ENCODE results near the gene USP6NL.

USP6NL gene

DNA sequence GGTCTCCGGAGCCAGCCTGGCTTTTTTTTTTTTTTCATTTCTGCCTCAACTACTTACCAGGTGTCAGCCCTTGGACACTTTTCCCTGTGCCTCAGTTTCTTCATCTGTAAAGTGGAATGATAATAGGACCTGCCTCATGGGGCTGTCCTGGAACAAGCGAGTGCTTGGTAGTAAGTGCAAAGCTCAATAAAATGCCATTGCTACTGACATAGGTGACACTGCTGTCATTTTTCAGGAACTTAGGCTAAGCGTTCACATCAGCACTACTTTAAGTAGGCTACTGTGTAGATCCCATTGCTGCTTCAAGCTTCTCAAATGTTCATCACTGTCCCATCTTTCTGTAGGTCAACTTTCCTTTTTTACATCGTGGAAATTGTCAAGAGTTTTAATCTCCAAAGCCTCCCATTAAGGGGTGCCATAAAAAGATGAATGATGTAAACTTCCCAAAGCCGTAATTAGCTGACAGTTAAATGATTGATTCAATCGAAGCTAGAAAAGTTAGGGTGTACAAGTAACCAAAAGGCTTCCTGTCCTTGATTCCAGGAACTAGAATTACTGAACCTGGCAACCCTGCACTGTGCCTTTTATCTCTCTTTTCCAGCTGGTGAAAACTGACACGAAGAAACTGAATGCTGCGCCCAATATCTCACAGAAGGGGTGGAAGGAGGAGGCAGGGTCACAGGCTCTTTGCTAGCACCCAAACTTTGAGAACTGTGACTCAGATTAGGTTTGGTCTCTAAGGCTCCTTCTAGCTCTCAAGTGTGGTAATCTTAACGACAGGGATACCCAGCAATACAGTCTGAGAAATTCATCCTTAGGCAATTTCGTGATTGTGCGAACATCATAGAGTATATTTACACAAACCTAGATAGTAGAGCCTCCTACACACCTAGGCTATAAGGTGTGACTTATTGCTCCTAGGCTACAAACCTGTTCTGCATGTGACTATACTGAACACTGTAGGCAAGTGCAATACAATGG, 861 bp upstream of the USP6NL start:
- Histone ChIP-seq H3K79me1 (ENCODE audit: low read length) (peaks cover 2% of the 10 kb centered on the region), H4K8ac (ENCODE audit: low read depth, low read length) (no peak overlapping the region), H3K18ac (ENCODE audit: low read length) (peak overlapping the region; percentile 8), H3K4me3 (ENCODE audit: low read length) (peak overlapping the region; percentile 53), H2AK5ac (ENCODE audit: low read length) (no peak overlapping the region), H3K4ac (ENCODE audit: low read depth, low read length) (peak overlapping the region; percentile 21), H2BK15ac (replicated peaks; ENCODE audit: low read depth) (peak overlapping the region; percentile 4), H4K5ac (ENCODE audit: low read length) (no peak overlapping the region), H3K4me1 (ENCODE audit: control insufficient read depth, low read depth, low read length) (peaks cover 4% of the 10 kb centered on the region), H3K36me3 (ENCODE audit: control insufficient read depth, insufficient read depth, low read length) (no peaks in the 10 kb centered on the region), H3K56ac (ENCODE audit: low read length) (peak overlapping the region; percentile 82), H3K27ac (ENCODE audit: low read depth, low read length) (no peak overlapping the region), H3K9ac (ENCODE audit: low read length) (peak overlapping the region; percentile 64), H2BK5ac (ENCODE audit: low read length) (no peak overlapping the region), H3K23ac (ENCODE audit: low read length) (no peak overlapping the region), H3K79me2 (ENCODE audit: control insufficient read depth, insufficient read depth, low read length) (peaks cover 18% of the 10 kb centered on the region), H2BK120ac (ENCODE audit: low read depth, low read length) (no peak overlapping the region), H3K27me3 (ENCODE audit: insufficient read depth, low read length, poor library complexity) (no peaks in the 10 kb centered on the region), H3K4me2 (ENCODE audit: low read length) (peak overlapping the region; percentile 51)
- no peak for DNase-seq
- no CpG with 5 or more reads among the region's 11 CpGs for WGBS (ENCODE audit: extremely low coverage, insufficient coverage, low lambda C conversion rate)

GRCh38 chr10:11610826-11611247, 613 bp downstream of the USP6NL start:
- Histone ChIP-seq H3K4me2 (ENCODE audit: low read length) (peak overlapping the region; percentile 70), H3K79me1 (ENCODE audit: low read length) (peaks cover 2% of the 10 kb centered on the region), H3K23ac (ENCODE audit: low read length) (no peak overlapping the region), H3K9ac (ENCODE audit: low read length) (peak overlapping the region; percentile 81), H2BK120ac (ENCODE audit: low read depth, low read length) (peak overlapping the region; percentile 8), H3K4me1 (ENCODE audit: control insufficient read depth, low read depth, low read length) (peaks cover 4% of the 10 kb centered on the region), H3K36me3 (ENCODE audit: control insufficient read depth, insufficient read depth, low read length) (no peaks in the 10 kb centered on the region), H2AK5ac (ENCODE audit: low read length) (no peak overlapping the region), H3K56ac (ENCODE audit: low read length) (peak overlapping the region; percentile 91), H4K8ac (ENCODE audit: low read depth, low read length) (no peak overlapping the region), H3K18ac (ENCODE audit: low read length) (peak overlapping the region; percentile 100), H3K79me2 (ENCODE audit: control insufficient read depth, insufficient read depth, low read length) (peaks cover 23% of the 10 kb centered on the region), H3K27me3 (ENCODE audit: insufficient read depth, low read length, poor library complexity) (no peaks in the 10 kb centered on the region), H3K4ac (ENCODE audit: low read depth, low read length) (peak overlapping the region; percentile 49), H2BK15ac (replicated peaks; ENCODE audit: low read depth) (peak overlapping the region; percentile 4), H2BK5ac (ENCODE audit: low read length) (no peak overlapping the region), H3K27ac (ENCODE audit: low read depth, low read length) (peak overlapping the region; percentile 93), H3K4me3 (ENCODE audit: low read length) (peak overlapping the region; percentile 83), H4K5ac (ENCODE audit: low read length) (no peak overlapping the region)
- peak; percentile 62 for DNase-seq
- no CpG with 5 or more reads among the region's 43 CpGs for WGBS (ENCODE audit: extremely low coverage, insufficient coverage, low lambda C conversion rate)

DNA sequence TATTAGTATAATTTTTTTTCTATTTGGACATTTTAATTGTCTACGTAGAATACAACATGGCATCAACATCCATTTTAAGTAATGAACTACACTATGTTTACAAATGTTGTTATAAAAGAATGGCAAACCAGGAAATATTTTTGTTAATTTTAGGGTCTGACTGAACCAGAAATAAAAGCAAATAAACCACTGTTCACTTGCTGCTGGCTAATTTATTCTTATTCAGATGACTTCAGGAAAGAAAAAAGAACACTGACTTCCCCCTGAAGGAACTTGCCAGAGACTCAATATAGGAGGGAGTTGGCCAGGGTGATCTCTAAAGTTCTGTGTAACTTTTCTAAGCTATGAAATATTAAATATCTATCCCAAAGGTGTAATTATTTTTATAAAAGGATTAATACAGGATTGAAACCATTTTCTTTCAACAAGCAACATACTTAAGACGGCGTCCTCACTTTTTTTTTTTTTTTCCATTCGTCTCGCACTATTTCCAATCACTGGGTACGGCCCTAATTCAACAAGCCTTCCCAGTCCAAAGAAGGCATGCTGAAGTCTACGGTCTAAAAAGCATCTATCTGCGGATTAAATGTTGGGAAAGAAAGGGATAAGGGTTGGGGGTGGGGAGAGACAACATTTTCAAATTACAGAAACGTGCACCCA, 1.2 kb downstream of the USP6NL start:
- no peak for DNase-seq
- WGBS (ENCODE audit: extremely low coverage, insufficient coverage, low lambda C conversion rate), result no CpG with 5 or more reads among the region's 9 CpGs

DNA sequence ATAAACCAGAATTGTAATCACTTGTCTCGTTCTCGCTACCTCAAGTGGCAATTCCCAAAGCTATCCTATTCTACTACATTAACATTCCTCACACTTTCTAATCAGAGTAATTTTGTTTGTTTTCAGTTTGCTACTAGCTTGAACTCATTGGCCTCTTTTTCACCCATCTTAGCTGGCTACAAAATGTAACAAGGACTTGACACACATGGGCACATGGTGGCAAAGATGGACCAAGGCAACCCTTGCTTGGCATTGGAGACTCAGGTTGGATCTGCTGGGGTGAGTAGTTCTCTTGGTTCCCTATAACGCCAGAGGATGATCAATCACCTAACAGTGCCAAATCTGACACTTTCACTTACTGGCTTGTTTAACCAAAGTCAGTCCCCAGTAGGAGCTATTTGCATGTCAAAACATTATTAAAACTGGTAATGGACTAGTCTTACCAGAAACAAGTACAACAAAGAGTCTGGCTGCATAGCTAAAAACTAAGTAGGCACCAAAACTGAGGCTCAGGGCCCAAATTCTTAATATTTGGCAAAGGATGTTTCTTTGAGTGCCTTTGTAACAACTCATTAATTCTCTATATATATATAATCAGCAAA, 1.9 kb downstream of the USP6NL start:
- H2BK5ac ChIP-seq (ENCODE audit: low read length), result no peak overlapping the region
- H3K4ac ChIP-seq (ENCODE audit: low read depth, low read length), result peak overlapping the region; percentile 7
- peaks cover 2% of the 10 kb centered on the region for H3K79me1 ChIP-seq (ENCODE audit: low read length)
- WGBS (ENCODE audit: extremely low coverage, insufficient coverage, low lambda C conversion rate), result 100% methylated on average over 2 of the region's 3 CpGs
- H3K18ac ChIP-seq (ENCODE audit: low read length), result no peak overlapping the region
- H3K27ac ChIP-seq (ENCODE audit: low read depth, low read length), result no peak overlapping the region
- no peak overlapping the region for H3K23ac ChIP-seq (ENCODE audit: low read length)
- no peak overlapping the region for H2AK5ac ChIP-seq (ENCODE audit: low read length)
- no peak overlapping the region for H3K56ac ChIP-seq (ENCODE audit: low read length)
- no peak overlapping the region for H3K4me3 ChIP-seq (ENCODE audit: low read length)
- H3K27me3 ChIP-seq (ENCODE audit: insufficient read depth, low read length, poor library complexity), result no peaks in the 10 kb centered on the region
- peak; percentile 40 for DNase-seq
- H4K8ac ChIP-seq (ENCODE audit: low read depth, low read length), result no peak overlapping the region
- H3K4me2 ChIP-seq (ENCODE audit: low read length), result no peak overlapping the region
- no peak overlapping the region for H2BK15ac ChIP-seq (replicated peaks; ENCODE audit: low read depth)
- H4K5ac ChIP-seq (ENCODE audit: low read length), result no peak overlapping the region
- H2BK120ac ChIP-seq (ENCODE audit: low read depth, low read length), result no peak overlapping the region
- peaks cover 27% of the 10 kb centered on the region for H3K79me2 ChIP-seq (ENCODE audit: control insufficient read depth, insufficient read depth, low read length)
- H3K36me3 ChIP-seq (ENCODE audit: control insufficient read depth, insufficient read depth, low read length), result no peaks in the 10 kb centered on the region
- H3K9ac ChIP-seq (ENCODE audit: low read length), result no peak overlapping the region
- peaks cover 4% of the 10 kb centered on the region for H3K4me1 ChIP-seq (ENCODE audit: control insufficient read depth, low read depth, low read length)

More for the DNA sequence above, 1.2 kb downstream of the USP6NL start:
- H3K4me1 ChIP-seq (ENCODE audit: control insufficient read depth, low read depth, low read length), result peaks cover 4% of the 10 kb centered on the region
- no peak overlapping the region for H4K5ac ChIP-seq (ENCODE audit: low read length)
- peak overlapping the region; percentile 91 for H3K56ac ChIP-seq (ENCODE audit: low read length)
- peak overlapping the region; percentile 100 for H3K18ac ChIP-seq (ENCODE audit: low read length)
- peak overlapping the region; percentile 93 for H3K27ac ChIP-seq (ENCODE audit: low read depth, low read length)
- no peaks in the 10 kb centered on the region for H3K27me3 ChIP-seq (ENCODE audit: insufficient read depth, low read length, poor library complexity)
- peaks cover 2% of the 10 kb centered on the region for H3K79me1 ChIP-seq (ENCODE audit: low read length)
- H4K8ac ChIP-seq (ENCODE audit: low read depth, low read length), result no peak overlapping the region
- no peak overlapping the region for H3K4ac ChIP-seq (ENCODE audit: low read depth, low read length)
- H3K9ac ChIP-seq (ENCODE audit: low read length), result peak overlapping the region; percentile 81
- peak overlapping the region; percentile 83 for H3K4me3 ChIP-seq (ENCODE audit: low read length)
- H3K23ac ChIP-seq (ENCODE audit: low read length), result no peak overlapping the region
- no peak overlapping the region for H2AK5ac ChIP-seq (ENCODE audit: low read length)
- peaks cover 25% of the 10 kb centered on the region for H3K79me2 ChIP-seq (ENCODE audit: control insufficient read depth, insufficient read depth, low read length)
- no peak overlapping the region for H2BK120ac ChIP-seq (ENCODE audit: low read depth, low read length)
- peak overlapping the region; percentile 70 for H3K4me2 ChIP-seq (ENCODE audit: low read length)
- H2BK15ac ChIP-seq (replicated peaks; ENCODE audit: low read depth), result no peak overlapping the region
- H3K36me3 ChIP-seq (ENCODE audit: control insufficient read depth, insufficient read depth, low read length), result no peaks in the 10 kb centered on the region
- H2BK5ac ChIP-seq (ENCODE audit: low read length), result no peak overlapping the region

DNA sequence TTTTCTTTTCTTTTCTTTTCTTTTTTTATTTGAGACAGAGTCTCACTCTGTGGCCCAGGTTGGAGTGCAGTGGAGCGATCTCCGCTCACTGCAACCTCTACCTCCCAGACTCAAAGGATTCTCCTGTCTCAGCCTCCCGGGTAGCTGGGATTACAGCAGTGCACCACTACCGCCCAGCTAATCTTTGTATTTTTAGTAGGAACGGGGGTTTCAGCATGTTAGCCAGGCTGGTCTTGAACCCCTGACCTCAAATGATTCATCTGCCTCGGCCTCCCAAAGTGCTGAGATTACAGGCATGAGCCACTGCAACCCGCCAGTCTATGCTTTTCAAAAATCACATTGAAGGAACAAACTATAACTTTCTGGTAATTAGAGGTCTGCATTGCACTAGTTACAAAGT, 2.4 kb downstream of the USP6NL start:
- DNase-seq, result no peak
- Histone ChIP-seq H4K5ac (ENCODE audit: low read length) (no peak overlapping the region), H3K4ac (ENCODE audit: low read depth, low read length) (no peak overlapping the region), H2AK5ac (ENCODE audit: low read length) (no peak overlapping the region), H3K27me3 (ENCODE audit: insufficient read depth, low read length, poor library complexity) (no peaks in the 10 kb centered on the region), H3K9ac (ENCODE audit: low read length) (no peak overlapping the region), H3K23ac (ENCODE audit: low read length) (no peak overlapping the region), H3K79me1 (ENCODE audit: low read length) (peaks cover 2% of the 10 kb centered on the region), H3K79me2 (ENCODE audit: control insufficient read depth, insufficient read depth, low read length) (peaks cover 27% of the 10 kb centered on the region), H3K36me3 (ENCODE audit: control insufficient read depth, insufficient read depth, low read length) (no peaks in the 10 kb centered on the region), H3K56ac (ENCODE audit: low read length) (no peak overlapping the region), H3K18ac (ENCODE audit: low read length) (no peak overlapping the region), H3K4me3 (ENCODE audit: low read length) (no peak overlapping the region), H2BK15ac (replicated peaks; ENCODE audit: low read depth) (no peak overlapping the region), H3K4me1 (ENCODE audit: control insufficient read depth, low read depth, low read length) (peaks cover 4% of the 10 kb centered on the region), H2BK5ac (ENCODE audit: low read length) (no peak overlapping the region), H4K8ac (ENCODE audit: low read depth, low read length) (no peak overlapping the region), H2BK120ac (ENCODE audit: low read depth, low read length) (no peak overlapping the region), H3K4me2 (ENCODE audit: low read length) (no peak overlapping the region), H3K27ac (ENCODE audit: low read depth, low read length) (no peak overlapping the region)
- WGBS (ENCODE audit: extremely low coverage, insufficient coverage, low lambda C conversion rate), result no CpG with 5 or more reads among the region's 7 CpGs
